CD4-positive, alpha-beta T cell (primary cell): Measurements from ENCODE around the gene MRPL52. TPM values are rescaled to one million over a fixed set of nuclear protein-coding genes. Genes with fewer than 3 reads are reported as not detected.

Experiments
- ATAC-seq: fragments of 200-7000 bp; cut with Tn5 transposase; one replicate; pipeline ENCODE4 v1.10.0; 2022; ENCODE audit warnings: mild to moderate bottlenecking; ENCODE audit not compliant: poor library complexity
- CTCF ChIA-PET: fragments of 350-600 bp; sonication (Branson Sonifier 250); formaldehyde crosslinking; loops from one replicate; lab custom pipeline; 2021; ENCODE audit warnings: antibody characterized with exemption, inconsistent platforms; lab: Charles Lee
- POLR2A ChIA-PET: fragments of 350-600 bp; sonication (Branson Sonifier 250); formaldehyde crosslinking; loops from one replicate; lab custom pipeline; 2021; ENCODE audit warnings: antibody characterized with exemption, inconsistent platforms; lab: Charles Lee
- DNase-seq, 14 experiments: peaks; one replicate each; pipeline ENCODE4 v3.0.0-alpha.2; 2013 to 2020; ENCODE audit warnings: mixed read lengths in 2 of 14
- H3K27ac ChIP-seq, 2 donors: one replicate each; pipeline versions ENCODE4 v1.5.1 to v1.7.0; 2013; ENCODE audit warnings: low read length in 2 of 2, low read depth in 1 of 2, mild to moderate bottlenecking in 1 of 2
- H3K27me3 ChIP-seq, 2 experiments: 1 replicate in 1 of 2; 2 replicates in 1 of 2; pipeline versions ENCODE4 v1.6.1 to v1.7.0; 2013; ENCODE audit warnings: low read length in 2 of 2, control low read depth in 1 of 2, mild to moderate bottlenecking in 1 of 2, moderate library complexity in 1 of 2; ENCODE audit not compliant: insufficient read depth in 2 of 2, control insufficient read depth in 1 of 2
- H3K36me3 ChIP-seq: one replicate; pipeline ENCODE4 v1.6.1; 2013; ENCODE audit warnings: low read length, control low read depth; ENCODE audit not compliant: insufficient read depth
- H3K4me1 ChIP-seq: one replicate; pipeline ENCODE4 v1.6.1; 2013; ENCODE audit warnings: low read length, control low read depth; ENCODE audit not compliant: insufficient read depth
- H3K4me3 ChIP-seq: one replicate; pipeline ENCODE4 v1.5.1; 2013; ENCODE audit warnings: mild to moderate bottlenecking, low read length, moderate library complexity
- H3K9me3 ChIP-seq, 2 experiments: 1 replicate in 1 of 2; 2 replicates in 1 of 2; pipeline versions ENCODE4 v1.6.1 to v1.7.0; 2013; ENCODE audit warnings: low read length in 2 of 2, mild to moderate bottlenecking in 2 of 2, control low read depth in 1 of 2, moderate library complexity in 1 of 2; ENCODE audit not compliant: control insufficient read depth in 1 of 2, insufficient read depth in 1 of 2
- H3K27ac Mint-ChIP-seq: one replicate; pipeline ENCODE4 v1.8.0; 2020; ENCODE audit warnings: mixed read lengths
- H3K27me3 Mint-ChIP-seq: one replicate; pipeline ENCODE4 v1.8.0; 2021; ENCODE audit warnings: mixed read lengths
- H3K36me3 Mint-ChIP-seq: one replicate; pipeline ENCODE4 v1.8.0; 2021; ENCODE audit warnings: low read depth, mixed read lengths
- H3K4me1 Mint-ChIP-seq: one replicate; pipeline ENCODE4 v1.8.0; 2021; ENCODE audit warnings: low read depth, mixed read lengths
- H3K4me3 Mint-ChIP-seq: one replicate; pipeline ENCODE4 v1.8.0; 2020; ENCODE audit warnings: mild to moderate bottlenecking, mixed read lengths
- H3K9me3 Mint-ChIP-seq: one replicate; pipeline ENCODE4 v1.8.0; 2020; ENCODE audit warnings: mixed read lengths
- CTCF ChIP-seq: fragments of 200-600 bp; IDR thresholded peaks from one replicate; pipeline ENCODE4 v1.8.0; 2022; ENCODE audit warnings: antibody characterized with exemption, mild to moderate bottlenecking
- intact Hi-C, 2 experiments: fragments of 100-400 bp; cut with DNase I in 1 of 2; cut with micrococcal nuclease in 1 of 2; formaldehyde crosslinking; loops; one replicate each; pipeline versions ENCODE4 v1.15.1 to v1.9.0; 2023 to 2025; cut with DNase I, micrococcal nuclease
- total RNA-seq, 174 experiments: library from RNA in 2 of 174; stranded (reverse) in 2 of 174; gene quantifications; one replicate each; pipeline ENCODE4 v1.2.3 and lab custom pipeline; 2021 to 2026

The MRPL52 gene
- total RNA-seq, 2 experiments from 2014 or later: 27.6 to 29.4 TPM

DNA sequence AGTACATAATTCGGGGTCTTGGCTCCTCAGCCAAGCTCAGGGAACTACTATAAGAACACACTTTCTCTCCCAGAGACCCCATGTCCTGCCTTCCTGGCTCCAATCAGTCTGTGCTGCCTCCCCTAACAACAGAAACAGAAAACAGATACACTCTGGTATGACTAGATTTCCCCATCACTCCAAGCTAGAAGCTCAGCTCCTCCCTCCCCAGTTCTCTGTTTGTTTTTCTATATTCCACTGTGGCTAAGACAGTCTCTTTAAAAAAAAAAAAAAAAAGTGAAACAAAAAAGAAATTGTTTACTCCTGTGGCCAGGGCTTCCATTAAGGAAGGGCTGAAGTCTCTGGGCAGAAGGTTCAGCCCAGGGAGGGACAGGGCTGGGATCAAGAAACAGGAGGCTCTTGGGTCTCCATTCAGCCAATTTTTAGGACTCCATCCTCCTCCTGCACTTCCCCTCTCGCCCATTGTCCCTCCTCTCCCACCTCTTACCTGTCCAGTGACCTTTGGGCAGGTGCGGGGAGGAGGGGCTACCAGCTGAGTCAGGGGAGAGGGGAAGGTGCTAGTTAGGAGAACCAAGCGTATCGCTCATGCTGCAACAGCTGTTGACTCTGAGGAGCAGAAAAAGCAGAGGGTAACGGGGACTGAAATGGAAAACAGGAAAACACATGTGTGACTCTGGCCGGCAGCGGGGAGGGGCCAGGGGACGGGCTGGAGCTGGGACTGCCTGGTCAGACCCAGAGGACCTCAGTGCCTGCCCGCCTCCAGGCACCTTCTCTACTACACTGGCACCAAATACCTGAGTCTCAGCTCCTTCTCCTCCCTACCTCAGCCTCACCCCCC, 10.3 kb upstream of the MRPL52 start:
- ATAC-seq (no peak), DNase-seq (no peak)
- Mint-ChIP-seq H3K4me1 (peaks cover 25% of the 10 kb centered on the region), H3K4me3 (no peak overlapping the region), H3K9me3 (no peaks in the 10 kb centered on the region), H3K27me3 (peaks cover 6% of the 10 kb centered on the region), H3K36me3 (no peaks in the 10 kb centered on the region), H3K27ac (no peak overlapping the region)
- no peaks in the 10 kb centered on the region for H3K9me3 ChIP-seq
- peaks cover 23% of the 10 kb centered on the region for H3K4me1 ChIP-seq
- ChIA-PET POLR2A (interaction anchor here (0.5 to 0.7 kb wide), 2 partner anchors 53 to 164 kb away, joined by 3 read pairs; partner anchors contain the start of gene OXA1L), CTCF (interaction anchor here (1.3 to 1.9 kb wide), 2 partner anchors 33 to 249 kb away, joined by 4 to 5 read pairs; no protein-coding TSS in a partner anchor)
- no peak overlapping the region for H3K27ac ChIP-seq
- no peak for TF ChIP-seq CTCF
- intact Hi-C loops: no loop called here
- no peak overlapping the region for H3K4me3 ChIP-seq
- H3K36me3 ChIP-seq: no peaks in the 10 kb centered on the region
- peaks cover 0 to 2% of the 10 kb centered on the region in 2 experiments for H3K27me3 ChIP-seq

DNA sequence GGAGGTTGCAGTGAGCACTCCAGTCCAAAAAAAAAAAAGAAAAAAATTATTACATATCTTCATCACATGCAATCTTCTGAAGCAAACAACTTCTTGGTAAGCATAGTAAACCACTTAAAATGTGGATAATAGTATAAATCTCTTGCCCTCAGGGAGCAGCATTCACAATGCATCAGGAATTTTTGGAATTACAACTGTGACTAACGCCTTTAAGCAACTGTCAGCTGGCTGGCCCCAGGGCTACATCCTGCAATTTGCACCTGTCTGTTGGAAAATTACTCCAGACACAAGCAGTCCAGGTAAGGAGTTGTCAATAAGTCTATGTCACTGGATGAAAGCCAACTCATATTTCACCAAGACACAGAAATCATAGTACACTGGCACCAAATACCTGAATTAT, 9.0 kb upstream of the MRPL52 start:
- Histone ChIP-seq H3K9me3 (no peaks in the 10 kb centered on the region), H3K27ac (no peak overlapping the region), H3K4me3 (no peak overlapping the region), H3K27me3 (peaks cover 0 to 2% of the 10 kb centered on the region in 2 experiments), H3K4me1 (peaks cover 20% of the 10 kb centered on the region), H3K36me3 (no peaks in the 10 kb centered on the region)
- no peak for ATAC-seq
- ChIA-PET CTCF (interaction anchor here (0.7 to 1.0 kb wide), 2 partner anchors 32 to 1850 kb away, joined by 3 read pairs; no protein-coding TSS in a partner anchor), POLR2A (no interaction called here)
- H3K4me1 Mint-ChIP-seq: peaks cover 25% of the 10 kb centered on the region
- H3K4me3 Mint-ChIP-seq: no peak overlapping the region
- no peak for TF ChIP-seq CTCF
- intact Hi-C loops: no loop called here
- no peak for DNase-seq
- H3K36me3 Mint-ChIP-seq: no peaks in the 10 kb centered on the region
- no peaks in the 10 kb centered on the region for H3K9me3 Mint-ChIP-seq
- H3K27me3 Mint-ChIP-seq: peaks cover 9% of the 10 kb centered on the region
- no peak overlapping the region for H3K27ac Mint-ChIP-seq

DNA sequence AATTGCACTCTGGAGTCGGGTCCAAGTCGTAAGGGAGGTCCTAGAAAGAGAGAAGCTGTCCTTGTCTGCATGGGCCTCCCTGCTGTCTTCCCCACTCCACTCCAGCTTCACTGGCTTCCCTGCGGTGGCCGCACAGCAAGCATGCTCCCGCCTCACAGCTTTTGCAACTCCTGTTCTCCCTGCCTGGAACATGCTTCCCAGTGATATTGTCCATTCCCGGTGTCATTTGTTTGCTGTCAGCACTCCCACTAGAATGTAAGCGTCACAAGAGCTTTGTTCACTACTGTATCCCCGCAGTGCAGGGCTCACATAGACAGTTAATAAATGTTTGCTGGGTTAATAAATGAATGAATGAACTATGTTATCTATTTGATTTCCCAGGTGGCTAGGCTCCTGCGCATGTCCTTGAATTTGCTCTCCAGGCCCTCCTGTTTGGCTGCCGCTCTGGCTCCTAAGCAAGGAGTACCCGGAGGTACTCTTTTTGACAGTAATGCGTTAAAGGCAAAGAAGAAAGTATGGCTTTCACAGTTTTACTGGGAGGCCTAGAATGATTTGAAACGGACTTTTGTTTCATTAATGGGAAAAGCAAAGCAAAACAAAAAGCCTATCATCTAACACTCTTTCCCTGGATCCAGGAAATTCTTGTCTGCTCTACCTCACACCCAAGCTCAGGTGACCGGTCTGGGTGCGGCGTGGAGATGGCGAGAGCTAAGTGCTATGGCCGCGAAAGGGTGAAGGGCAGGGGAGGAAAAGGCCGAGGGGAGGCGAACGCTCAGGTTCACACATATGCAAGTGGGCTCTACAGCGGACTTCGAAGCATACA, 8.3 kb upstream of the MRPL52 start:
- Histone ChIP-seq H3K27ac (no peak overlapping the region), H3K4me3 (no peak overlapping the region), H3K36me3 (no peaks in the 10 kb centered on the region), H3K4me1 (peaks cover 18% of the 10 kb centered on the region), H3K27me3 (peaks cover 0 to 2% of the 10 kb centered on the region in 2 experiments), H3K9me3 (no peaks in the 10 kb centered on the region)
- TF ChIP-seq CTCF: no peak
- intact Hi-C loops: loop anchor here (1.0 to 2.0 kb wide), 3 partner anchors 32 to 162 kb away; partner anchors contain the start of gene AJUBA (in 1 of the 2)
- no peak overlapping the region for H3K27ac Mint-ChIP-seq
- H3K4me1 Mint-ChIP-seq: peaks cover 23% of the 10 kb centered on the region
- ATAC-seq (no peak), DNase-seq (no peak)
- peaks cover 10% of the 10 kb centered on the region for H3K27me3 Mint-ChIP-seq
- ChIA-PET CTCF (interaction anchor here (4.1 kb wide), 1 partner anchor 31 kb away, joined by 67 read pairs; no protein-coding TSS in a partner anchor), POLR2A (interaction anchor here (2.7 kb wide), 1 partner anchor 31 kb away, joined by 12 read pairs; no protein-coding TSS in a partner anchor)
- no peak overlapping the region for H3K4me3 Mint-ChIP-seq
- no peaks in the 10 kb centered on the region for H3K36me3 Mint-ChIP-seq
- H3K9me3 Mint-ChIP-seq: no peaks in the 10 kb centered on the region
